ENCODE measurements around the gene WHAMM.
"Not testable (repeated sequence)": the region's sequence is repeated elsewhere in the genome, so short reads cannot be mapped to it uniquely, and the experiment has no call there.

WHAMM gene

GRCh38 chr15:82802497-82802896, 6.9 kb upstream of the WHAMM start:
- no peak for DNase-seq (ENCODE audit: low spot score)

- DNase-seq (ENCODE audit: low spot score): no peak
Measured at GRCh38 chr15:82803793-82804574, 5.4 kb upstream of the WHAMM start.

GRCh38 chr15:82804575-82804949, 4.9 kb upstream of the WHAMM start:
- no peak for DNase-seq (ENCODE audit: low spot score)

GRCh38 chr15:82805994-82806406, 3.4 kb upstream of the WHAMM start, which contains the start of gene FSD2:
Gene FSD2 (minus strand): TSS chr15:82806069. CDS start chr15:82787390, 18,679 bp downstream.
- DNase-seq (ENCODE audit: low spot score): peak; percentile 25

GRCh38 chr15:82807920-82808633, 1.4 kb upstream of the WHAMM start:
- no peak for DNase-seq (ENCODE audit: low spot score)

- DNase-seq (ENCODE audit: low spot score): no peak
Measured at GRCh38 chr15:82808634-82809041, 790 bp upstream of the WHAMM start.

GRCh38 chr15:82810061-82810889, 847 bp downstream of the WHAMM start:
- peak; percentile 39 for DNase-seq (ENCODE audit: low spot score)

- DNase-seq (ENCODE audit: low spot score): no peak
Measured at GRCh38 chr15:82810890-82811426, 1.5 kb downstream of the WHAMM start.

GRCh38 chr15:82812994-82813393, 3.6 kb downstream of the WHAMM start:
- no peak for DNase-seq (ENCODE audit: low spot score)

GRCh38 chr15:82820128-82820527, 10.7 kb downstream of the WHAMM start:
- DNase-seq (ENCODE audit: low spot score): no peak

- DNase-seq (ENCODE audit: low spot score): not testable (repeated sequence)
Measured at GRCh38 chr15:82821396-82821795, 12.0 kb downstream of the WHAMM start.

GRCh38 chr15:82821851-82822250, 12.4 kb downstream of the WHAMM start:
- DNase-seq (ENCODE audit: low spot score): not testable (repeated sequence)

GRCh38 chr15:82823049-82823448, 13.6 kb downstream of the WHAMM start:
- DNase-seq (ENCODE audit: low spot score): no peak

GRCh38 chr15:82828075-82828474, 18.6 kb downstream of the WHAMM start:
- DNase-seq (ENCODE audit: low spot score): no peak

- DNase-seq (ENCODE audit: low spot score): no peak
Measured at GRCh38 chr15:82829234-82829633, 19.8 kb downstream of the WHAMM start.

GRCh38 chr15:82830427-82831173, 21.2 kb downstream of the WHAMM start:
- DNase-seq (ENCODE audit: low spot score): no peak

- DNase-seq (ENCODE audit: low spot score): no peak
Measured at GRCh38 chr15:82831894-82832600, 22.6 kb downstream of the WHAMM start.

GRCh38 chr15:82832601-82833361, 23.4 kb downstream of the WHAMM start:
- no peak for DNase-seq (ENCODE audit: low spot score)

- no peak for DNase-seq (ENCODE audit: low spot score)
Measured at GRCh38 chr15:82833362-82833682, 23.9 kb downstream of the WHAMM start.

- DNase-seq (ENCODE audit: low spot score): no peak
Measured at GRCh38 chr15:82835391-82835917, 26.0 kb downstream of the WHAMM start.

Data from pons (tissue), 1 donor.